ENCODE data around the gene PXYLP1.

Gene PXYLP1

GRCh38 chr3:141321109-141321497 lies 89.5 kb downstream of the PXYLP1 start:
- Histone ChIP-seq H3K36me3 (ENCODE audit: control insufficient read depth, low read length) (no peaks in the 10 kb centered on the region), H3K9me2 (replicated peaks; ENCODE audit: control insufficient read depth, low read length) (no peaks in the 10 kb centered on the region), H3K9me3 (ENCODE audit: control insufficient read depth, insufficient read depth, low read length) (0 out of 2 replicates have a peak, but pooled peaks cover 6% of the 10 kb centered on the region), H3K4me3 (ENCODE audit: low read length) (peak overlapping the region; percentile 38; the same call in 1 of the 2 replicates), H3K4me2 (ENCODE audit: low read length) (peak overlapping the region; percentile 27), H3K79me2 (ENCODE audit: control insufficient read depth, low read length) (no peaks in the 10 kb centered on the region), H3K27ac (ENCODE audit: low read depth, low read length) (no peak overlapping the region), H3K4me1 (ENCODE audit: control insufficient read depth, low read length) (peaks cover 10% of the 10 kb centered on the region), H3F3A (ENCODE audit: control insufficient read depth, insufficient read depth) (no peaks in the 10 kb centered on the region), H4K20me1 (ENCODE audit: control insufficient read depth, insufficient read depth, low read depth, low read length) (no peaks in the 10 kb centered on the region), H3K27me3 (ENCODE audit: control insufficient read depth, low read length) (no peaks in the 10 kb centered on the region)
- no peak for TF ChIP-seq CTCF (IDR thresholded peaks at IDR 0.05; ENCODE audit: low read depth, low read length, poor library complexity, severe bottlenecking)
- no peak for TF ChIP-seq EZH2phosphoT487 (IDR thresholded peaks at IDR 0.05; ENCODE audit: borderline replicate concordance, low read length)

GRCh38 chr3:141323936-141324704 lies 92.5 kb downstream of the PXYLP1 start:
- H4K20me1 ChIP-seq (ENCODE audit: control insufficient read depth, insufficient read depth, low read depth, low read length): no peaks in the 10 kb centered on the region
- no peaks in the 10 kb centered on the region for H3K9me2 ChIP-seq (replicated peaks; ENCODE audit: control insufficient read depth, low read length)
- no peak overlapping the region for H3K4me3 ChIP-seq (ENCODE audit: low read length)
- TF ChIP-seq CTCF (IDR thresholded peaks at IDR 0.05; ENCODE audit: low read depth, low read length, poor library complexity, severe bottlenecking): no peak
- no peak for TF ChIP-seq EZH2phosphoT487 (IDR thresholded peaks at IDR 0.05; ENCODE audit: borderline replicate concordance, low read length)
- H3K27me3 ChIP-seq (ENCODE audit: control insufficient read depth, low read length): no peaks in the 10 kb centered on the region
- H3K79me2 ChIP-seq (ENCODE audit: control insufficient read depth, low read length): no peaks in the 10 kb centered on the region
- no peak overlapping the region for H3K27ac ChIP-seq (ENCODE audit: low read depth, low read length)
- H3K36me3 ChIP-seq (ENCODE audit: control insufficient read depth, low read length): no peaks in the 10 kb centered on the region
- H3K4me1 ChIP-seq (ENCODE audit: control insufficient read depth, low read length): peaks cover 10% of the 10 kb centered on the region
- H3K4me2 ChIP-seq (ENCODE audit: low read length): no peak overlapping the region
- H3K9me3 ChIP-seq (ENCODE audit: control insufficient read depth, insufficient read depth, low read length): 0 out of 2 replicates have a peak, but pooled peaks cover 6% of the 10 kb centered on the region
- H3F3A ChIP-seq (ENCODE audit: control insufficient read depth, insufficient read depth): no peaks in the 10 kb centered on the region

GRCh38 chr3:141326123-141326522 lies 94.5 kb downstream of the PXYLP1 start:
- no peaks in the 10 kb centered on the region for H3K9me2 ChIP-seq (replicated peaks; ENCODE audit: control insufficient read depth, low read length)

More at GRCh38 chr3:141326123-141326522, 94.5 kb downstream of the PXYLP1 start:
- Histone ChIP-seq H3K79me2 (ENCODE audit: control insufficient read depth, low read length) (no peaks in the 10 kb centered on the region), H3K4me3 (ENCODE audit: low read length) (no peak overlapping the region), H3K4me2 (ENCODE audit: low read length) (no peak overlapping the region), H3K27ac (ENCODE audit: low read depth, low read length) (no peak overlapping the region), H3K36me3 (ENCODE audit: control insufficient read depth, low read length) (no peaks in the 10 kb centered on the region), H3F3A (ENCODE audit: control insufficient read depth, insufficient read depth) (no peaks in the 10 kb centered on the region), H4K20me1 (ENCODE audit: control insufficient read depth, insufficient read depth, low read depth, low read length) (no peaks in the 10 kb centered on the region), H3K4me1 (ENCODE audit: control insufficient read depth, low read length) (peaks cover 2% of the 10 kb centered on the region), H3K27me3 (ENCODE audit: control insufficient read depth, low read length) (no peaks in the 10 kb centered on the region; the same call in 1 of the 2 replicates), H3K9me3 (ENCODE audit: control insufficient read depth, insufficient read depth, low read length) (no peaks in the 10 kb centered on the region)
- no peak for TF ChIP-seq EZH2phosphoT487 (IDR thresholded peaks at IDR 0.05; ENCODE audit: borderline replicate concordance, low read length)
- TF ChIP-seq CTCF (IDR thresholded peaks at IDR 0.05; ENCODE audit: low read depth, low read length, poor library complexity, severe bottlenecking): no peak
